Activated CD4-positive, CD25-positive, alpha-beta regulatory T cell treated with anti-CD3 and anti-CD28 coated beads, Interleukin-2, amount 50 U/mL, for 24 hours (primary cell): Measurements from ENCODE around the gene PPP1R12A.
"Not testable (repeated sequence)": the region's sequence is repeated elsewhere in the genome, so short reads cannot be mapped to it uniquely, and the experiment has no call there.

Experiments
- ATAC-seq, 2 donors: fragments of 150-1000 bp; cut with Tn5 transposase; one replicate each; pipeline ENCODE4 v1.10.0; 2021; ENCODE audit warnings: mild to moderate bottlenecking in 1 of 2, moderate library complexity in 1 of 2

The PPP1R12A gene

GRCh38 chr12:79935021-79935623 is at the start of gene PPP1R12A:
TSS of gene PPP1R12A (minus strand) at chr12:79935097. CDS start at chr12:79934931, 166 bp downstream.
- peak; percentile 88 to 90 for ATAC-seq

GRCh38 chr12:79983986-79984620 is 49.2 kb upstream of the PPP1R12A start:
- ATAC-seq, result no peak

GRCh38 chr12:79983492-79983891 is 48.6 kb upstream of the PPP1R12A start:
- no peak for ATAC-seq

- ATAC-seq, result no peak
These were observed 47.5 kb upstream of the PPP1R12A start for GRCh38 chr12:79982086-79983062.

- no peak for ATAC-seq
These were observed 43.8 kb upstream of the PPP1R12A start for GRCh38 chr12:79978692-79979091.

- ATAC-seq, result not testable (repeated sequence)
These were observed 43.1 kb upstream of the PPP1R12A start for GRCh38 chr12:79977856-79978460.

- no peak for ATAC-seq
These were observed 40.2 kb upstream of the PPP1R12A start for GRCh38 chr12:79975143-79975542.

GRCh38 chr12:79973801-79974200 is 38.9 kb upstream of the PPP1R12A start:
- ATAC-seq, result no peak

- ATAC-seq, result no peak
These were observed 29.3 kb upstream of the PPP1R12A start for GRCh38 chr12:79964100-79964627.

- no peak for ATAC-seq
These were observed 26.5 kb upstream of the PPP1R12A start for GRCh38 chr12:79961411-79961810.

- no peak for ATAC-seq
These were observed 24.6 kb upstream of the PPP1R12A start for GRCh38 chr12:79959484-79959883.

GRCh38 chr12:79956896-79957295 is 22.0 kb upstream of the PPP1R12A start:
- no peak for ATAC-seq

- no peak for ATAC-seq
These were observed 20.7 kb upstream of the PPP1R12A start for GRCh38 chr12:79955561-79955960.

GRCh38 chr12:79954037-79954610 is 19.2 kb upstream of the PPP1R12A start:
- no peak for ATAC-seq

- ATAC-seq, result no peak
These were observed 14.2 kb upstream of the PPP1R12A start for GRCh38 chr12:79949098-79949497.

GRCh38 chr12:79945433-79945832 is 10.5 kb upstream of the PPP1R12A start:
- ATAC-seq, result no peak

- ATAC-seq, result no peak
These were observed 9.7 kb upstream of the PPP1R12A start for GRCh38 chr12:79944565-79944964.

- ATAC-seq, result not testable (repeated sequence)
These were observed 7.9 kb upstream of the PPP1R12A start for GRCh38 chr12:79942846-79943245.

- ATAC-seq, result no peak
These were observed 4.9 kb upstream of the PPP1R12A start for GRCh38 chr12:79939728-79940310.

- no peak for ATAC-seq
These were observed 3.9 kb upstream of the PPP1R12A start for GRCh38 chr12:79938843-79939242.

- ATAC-seq, result no peak
These were observed 1.8 kb upstream of the PPP1R12A start for GRCh38 chr12:79936670-79937069.
